GM04503 (cell line): Measurements from ENCODE around the gene NEURL4.

Experiments
- DNase-seq: peaks from one replicate; pipeline ENCODE4 v3.0.0-alpha.2; 2012; ENCODE audit warnings: low read depth

NEURL4 gene

GRCh38 chr17:7279448-7279847 lies 49.7 kb downstream of the NEURL4 start:
- DNase-seq: no peak

GRCh38 chr17:7266784-7267183 lies 62.4 kb downstream of the NEURL4 start:
- no peak for DNase-seq
